ENCODE results near the gene HNRNPU.
A peak's percentile ranks its signal among the peaks of the same experiment; 100 is the strongest.
"Not testable (repeated sequence)": the region's sequence is repeated elsewhere in the genome, so short reads cannot be mapped to it uniquely, and the experiment has no call there.

HNRNPU gene

DNA sequence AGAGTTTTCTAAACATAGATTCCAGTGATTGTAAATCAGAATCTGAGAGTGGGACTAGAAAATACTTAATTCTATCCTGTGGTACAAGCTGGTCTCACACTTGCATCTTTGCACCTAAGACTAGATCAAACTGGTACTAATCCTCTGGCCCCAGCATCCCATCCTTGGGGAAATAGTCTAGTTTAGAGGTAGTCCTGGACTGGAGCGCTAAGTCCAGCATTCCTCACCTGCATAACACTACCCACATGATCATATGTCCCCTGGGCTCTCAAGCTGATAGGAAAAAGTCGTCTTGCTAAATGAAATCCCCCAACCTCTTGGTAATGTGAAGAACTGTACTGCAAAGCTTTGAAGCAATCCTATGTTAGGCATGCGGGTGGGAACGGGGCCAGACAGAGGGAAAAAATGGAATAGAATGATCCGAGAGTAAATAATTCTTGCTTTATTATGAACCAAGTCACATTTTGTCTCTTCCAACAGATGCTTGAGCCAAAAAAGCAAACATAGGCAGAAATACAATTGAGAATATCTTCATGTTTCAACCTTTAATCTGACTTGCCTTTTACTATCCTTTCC lies 24.0 kb downstream of the HNRNPU start:
- no peak for DNase-seq (ENCODE audit: low read depth, low spot score)

GRCh38 chr1:244839656-244840055 lies 24.7 kb downstream of the HNRNPU start:
- no peak for DNase-seq (ENCODE audit: low read depth, low spot score)

- DNase-seq (ENCODE audit: low read depth, low spot score) = no peak
These were observed 26.6 kb downstream of the HNRNPU start for GRCh38 chr1:244837597-244838258.

DNA sequence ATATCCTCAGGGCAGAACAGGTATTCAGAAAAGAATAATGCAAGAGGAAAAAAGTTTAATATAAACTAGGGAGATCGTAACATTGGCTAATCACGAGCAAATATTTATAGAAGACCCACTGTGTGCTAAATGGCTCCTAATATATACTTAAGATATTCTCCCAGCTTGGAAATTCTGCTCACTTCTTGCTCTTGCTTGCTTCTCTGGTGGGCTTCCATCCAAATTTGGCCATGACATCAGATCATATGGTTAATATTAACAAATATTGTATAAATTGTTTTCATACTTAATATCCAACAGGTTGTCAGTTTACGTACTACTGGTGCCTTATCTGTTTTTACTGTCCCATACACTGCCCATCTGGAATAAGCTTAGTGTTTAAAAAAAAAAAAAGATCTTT lies 27.8 kb downstream of the HNRNPU start:
- no peak for DNase-seq (ENCODE audit: low read depth, low spot score)

DNA sequence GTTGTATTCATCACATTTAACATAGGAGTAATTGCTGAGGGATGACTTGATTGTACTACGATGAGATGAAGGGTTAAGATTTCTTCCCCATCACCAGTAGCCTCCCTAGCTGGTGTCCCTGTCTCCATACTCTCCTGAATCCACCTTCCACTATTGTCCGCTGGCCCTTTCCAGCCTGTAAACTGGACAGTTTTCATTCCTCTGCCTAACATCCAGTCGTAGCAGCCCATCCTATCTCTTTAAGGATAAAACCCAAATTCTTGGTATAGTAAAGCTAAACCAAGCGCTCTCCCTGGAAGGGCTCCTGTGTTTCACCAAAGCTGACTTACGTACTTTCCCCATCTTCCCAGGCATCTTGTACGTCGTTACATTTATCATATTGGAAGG lies 28.2 kb downstream of the HNRNPU start:
- DNase-seq (ENCODE audit: low read depth, low spot score) = no peak

- DNase-seq (ENCODE audit: low read depth, low spot score) = peak; percentile 73
These were observed 28.8 kb downstream of the HNRNPU start, which contains the start of gene COX20 for GRCh38 chr1:244835276-244836134. TSS of gene COX20 (plus strand) at chr1:244835658. CDS start at chr1:244835715, 57 bp downstream.

DNA sequence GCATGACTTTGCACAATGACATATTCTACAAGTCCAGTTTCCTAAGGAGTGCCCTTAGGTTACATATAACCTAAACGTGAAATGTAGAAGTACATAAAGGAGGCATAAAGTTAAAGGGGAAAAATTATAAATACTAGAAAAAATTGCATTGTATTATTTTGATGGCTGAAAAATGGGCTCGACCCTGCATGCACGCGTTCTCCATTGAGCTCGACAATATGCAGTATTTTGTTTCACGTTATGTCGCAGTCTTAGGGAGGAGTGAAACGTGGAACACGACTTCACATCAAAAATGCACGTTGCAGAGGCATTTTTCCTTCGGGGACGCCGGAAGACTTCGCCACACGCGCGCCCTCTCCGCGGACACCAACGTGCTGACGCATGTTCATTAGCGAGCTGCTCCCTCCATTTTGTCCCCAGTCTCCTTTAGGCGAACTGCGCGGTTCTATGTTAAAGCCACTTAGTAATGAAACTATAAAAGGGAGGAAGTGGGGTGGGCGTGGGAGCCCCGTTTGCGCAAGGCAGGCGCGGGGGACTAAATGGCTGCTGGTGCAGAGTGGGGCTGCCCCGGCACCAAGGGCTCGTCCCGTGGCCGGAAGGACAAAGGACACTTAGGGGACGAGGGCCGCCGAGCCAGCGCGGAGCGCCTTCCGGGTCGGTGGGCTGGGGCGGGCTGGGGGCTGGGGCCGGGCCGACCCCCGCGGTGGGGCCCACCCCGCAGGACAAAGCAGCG lies 29.6 kb downstream of the HNRNPU start:
- peak; percentile 83 for DNase-seq (ENCODE audit: low read depth, low spot score)

DNA sequence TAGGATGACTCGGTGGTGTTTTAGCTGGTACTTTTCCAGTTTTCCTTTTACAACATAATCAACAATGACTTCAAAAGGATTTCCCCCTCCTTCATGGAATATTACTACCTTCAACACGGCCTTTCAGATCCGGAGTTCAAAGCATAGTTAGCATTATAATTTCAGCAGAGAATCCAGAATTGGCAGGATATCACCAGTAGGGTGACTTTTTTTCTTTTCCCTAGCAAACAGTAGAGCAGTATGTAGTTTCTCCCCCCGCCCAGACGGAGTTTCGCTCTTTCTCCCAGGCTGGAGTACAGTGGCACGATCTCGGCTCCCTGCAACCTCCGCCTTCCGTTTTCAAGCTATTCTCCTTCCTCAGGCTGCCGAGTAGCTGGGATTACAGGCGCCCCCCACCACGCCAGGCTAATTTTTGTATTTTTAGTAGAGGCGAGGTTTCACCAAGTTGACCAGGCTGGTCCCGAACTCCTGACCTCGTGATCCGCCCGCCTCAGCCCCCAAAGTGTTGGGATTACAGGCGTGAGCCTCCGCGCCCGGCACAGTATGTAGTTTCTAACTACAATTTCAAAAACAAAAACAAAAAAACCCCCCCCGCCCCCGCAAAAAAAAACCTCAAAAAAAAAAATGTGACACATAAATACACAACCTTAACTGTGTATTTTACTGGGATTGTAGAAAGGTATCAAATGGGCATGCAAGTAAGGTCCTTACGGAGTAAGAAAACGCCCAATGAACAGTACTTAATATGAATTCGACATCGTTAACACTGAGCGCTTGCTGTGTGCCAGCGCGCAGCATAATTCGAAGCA lies 30.4 kb downstream of the HNRNPU start:
- DNase-seq (ENCODE audit: low read depth, low spot score) = peak; percentile 10

DNA sequence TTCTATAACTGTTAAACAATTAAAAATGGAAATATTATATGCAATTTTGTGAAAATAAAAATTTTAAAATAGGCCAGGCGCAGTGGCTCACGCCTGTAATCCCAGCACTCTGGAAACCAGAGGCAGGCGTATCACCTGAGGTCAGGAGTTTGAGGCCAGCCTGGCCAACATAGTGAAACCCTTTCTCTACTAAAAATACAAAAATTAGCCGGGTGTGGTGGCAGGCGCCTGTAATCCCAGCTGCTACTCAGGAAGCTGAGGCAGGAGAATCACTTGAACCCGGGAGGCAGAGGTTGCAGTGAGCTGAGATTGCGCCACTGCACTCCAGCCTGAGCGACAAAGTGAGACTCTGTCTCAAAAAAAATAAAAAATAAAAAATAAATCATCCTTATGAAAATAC lies 31.1 kb downstream of the HNRNPU start:
- DNase-seq (ENCODE audit: low read depth, low spot score) = not testable (repeated sequence)

GRCh38 chr1:244830639-244831038 lies 33.7 kb downstream of the HNRNPU start:
- DNase-seq (ENCODE audit: low read depth, low spot score) = no peak

GRCh38 chr1:244826712-244827111 lies 37.6 kb downstream of the HNRNPU start:
- no peak for DNase-seq (ENCODE audit: low read depth, low spot score)

- DNase-seq (ENCODE audit: low read depth, low spot score) = no peak
These were observed 41.5 kb downstream of the HNRNPU start for GRCh38 chr1:244822878-244823277.

DNA sequence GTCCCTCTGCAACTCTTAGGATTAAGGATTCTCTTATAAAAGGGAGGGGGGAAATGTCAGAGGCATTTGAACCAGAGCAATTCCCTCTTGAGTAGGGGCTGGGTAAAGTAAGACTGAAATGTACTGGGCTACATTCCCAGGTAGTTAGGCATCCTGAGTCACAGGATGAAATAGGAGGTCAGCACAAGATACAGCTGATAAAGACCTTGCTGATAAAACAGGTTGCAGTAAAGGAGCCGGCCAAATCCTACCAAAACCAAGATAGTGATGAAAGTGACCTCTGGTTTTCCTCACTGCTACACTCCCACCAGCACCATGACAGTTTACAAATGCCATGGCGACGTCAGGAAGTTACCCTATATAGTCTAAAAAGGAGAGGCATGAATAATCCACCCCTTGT lies 43.2 kb downstream of the HNRNPU start:
- no peak for DNase-seq (ENCODE audit: low read depth, low spot score)

GRCh38 chr1:244820131-244820530 lies 44.2 kb downstream of the HNRNPU start:
- no peak for DNase-seq (ENCODE audit: low read depth, low spot score)

DNA sequence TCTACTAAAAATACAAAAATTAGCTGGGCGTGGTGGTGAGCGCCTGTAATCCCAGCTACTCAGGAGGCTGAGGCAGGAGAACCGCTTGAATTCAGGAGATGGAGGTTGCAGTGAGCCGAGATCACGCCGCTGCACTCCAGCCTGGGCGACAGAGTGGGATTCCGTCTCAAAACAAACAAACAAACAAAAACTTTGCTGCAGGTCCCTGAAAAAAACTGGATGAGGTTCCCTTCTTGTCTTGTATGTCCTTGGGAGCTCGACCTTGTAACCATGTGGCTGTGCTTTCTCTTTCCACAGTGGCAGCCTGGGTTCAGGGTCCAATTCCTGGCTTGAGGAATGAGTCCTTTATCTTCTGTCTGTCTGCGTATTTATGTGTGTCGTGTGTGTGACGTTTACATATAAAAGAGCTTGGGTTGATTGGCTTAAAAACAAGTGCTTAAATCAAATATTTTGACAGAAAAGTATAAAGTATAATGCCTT lies 46.9 kb downstream of the HNRNPU start:
- no peak for DNase-seq (ENCODE audit: low read depth, low spot score)

- no peak for DNase-seq (ENCODE audit: low read depth, low spot score)
These were observed 48.7 kb downstream of the HNRNPU start for GRCh38 chr1:244815600-244816099.

DNA sequence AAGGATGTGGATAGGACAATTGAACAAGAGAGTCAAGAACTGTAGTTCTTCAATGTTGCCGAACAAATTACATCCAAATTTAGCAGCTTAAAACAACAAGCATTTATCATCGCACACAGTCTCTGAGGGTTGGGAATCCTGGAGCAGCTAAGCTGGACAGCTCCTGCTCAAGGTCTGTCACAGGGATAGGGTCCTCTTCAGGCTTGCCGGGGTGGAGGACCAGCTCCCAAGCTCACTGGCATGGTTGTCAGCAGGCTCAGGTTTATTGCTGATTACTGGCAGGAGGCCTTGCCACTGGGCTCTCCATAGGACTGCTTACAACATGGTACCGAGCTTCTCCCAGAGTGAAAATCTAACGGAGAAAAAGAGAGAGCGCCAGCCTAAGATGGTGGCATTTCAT lies 51.0 kb downstream of the HNRNPU start:
- DNase-seq (ENCODE audit: low read depth, low spot score) = no peak

GRCh38 chr1:244810221-244810620 lies 54.1 kb downstream of the HNRNPU start:
- no peak for DNase-seq (ENCODE audit: low read depth, low spot score)

GRCh38 chr1:244807138-244807537 lies 57.2 kb downstream of the HNRNPU start:
- no peak for DNase-seq (ENCODE audit: low read depth, low spot score)

DNA sequence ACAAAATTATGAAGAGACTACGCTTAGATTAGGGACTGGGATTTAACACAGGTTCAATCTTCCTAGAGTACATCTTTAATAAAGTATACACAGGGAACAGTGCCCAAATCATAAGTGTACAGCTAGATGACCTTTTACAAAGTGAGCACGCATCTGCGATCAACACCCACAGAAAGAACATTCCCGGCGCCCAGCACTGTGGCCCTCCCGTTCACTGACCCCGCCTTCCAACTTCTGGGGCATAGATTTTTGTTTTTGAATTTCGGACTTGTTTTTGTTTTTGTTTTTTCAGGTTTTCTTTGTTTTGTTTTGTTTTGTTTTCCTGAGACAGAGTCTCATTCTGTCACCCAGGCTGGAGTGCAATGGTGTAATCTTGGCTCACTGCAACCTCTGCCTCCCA lies 59.5 kb downstream of the HNRNPU start:
- DNase-seq (ENCODE audit: low read depth, low spot score) = no peak
